GM18867 (cell line): ENCODE data around the gene PKDCC.
"Not testable (repeated sequence)": the region's sequence is repeated elsewhere in the genome, so short reads cannot be mapped to it uniquely, and the experiment has no call there.

Experiments
- ATAC-seq: cut with Tn5 transposase; IDR thresholded peaks from one replicate; pipeline ENCODE4 v1.9.1; 2021; ENCODE audit warnings: mild to moderate bottlenecking, moderate library complexity; ENCODE audit not compliant: unreplicated experiment

Gene PKDCC

DNA sequence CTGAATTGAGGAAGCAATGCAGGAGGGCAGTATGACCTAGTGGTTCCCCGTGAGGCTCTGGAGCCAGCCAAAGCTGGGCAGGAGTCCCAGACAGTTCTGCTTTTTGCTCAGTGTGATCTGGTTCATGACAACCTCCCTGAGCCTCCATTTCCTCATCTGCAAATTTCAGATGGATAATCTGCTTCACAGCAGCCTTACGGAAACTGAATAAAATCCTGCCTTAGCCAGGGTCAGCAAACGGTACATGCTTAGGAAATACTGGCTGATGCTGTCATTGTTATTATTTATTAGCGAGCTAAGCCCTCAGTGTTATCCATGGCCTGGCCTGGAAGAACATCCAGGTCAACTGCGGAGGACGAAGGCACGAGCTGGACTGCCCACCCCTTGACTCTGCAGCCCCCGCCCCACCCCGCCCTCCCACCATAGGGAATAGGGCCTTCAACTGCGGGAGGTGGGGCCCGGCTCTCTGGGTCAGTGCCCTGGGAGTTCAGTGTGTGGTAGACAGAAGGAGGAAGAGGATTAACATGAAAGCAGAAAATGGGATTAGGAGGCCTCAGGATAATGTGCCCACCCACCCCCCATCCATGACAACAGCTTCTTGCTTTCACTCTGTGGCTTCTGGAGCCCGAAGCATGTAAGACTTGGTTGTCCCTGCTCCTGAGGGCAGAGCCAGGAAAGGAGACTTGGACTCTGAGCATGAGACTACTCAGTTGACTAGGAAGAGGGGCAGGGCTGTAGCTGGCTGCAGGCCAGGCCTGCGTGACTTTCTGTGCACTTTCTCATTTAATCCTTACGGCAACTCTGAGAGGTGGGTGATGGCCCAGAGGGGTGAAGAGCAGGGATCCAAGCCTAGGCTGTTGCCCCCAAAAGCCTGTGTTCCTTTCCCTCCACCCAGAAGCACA lies 13.1 kb downstream of the PKDCC start:
- ATAC-seq, result no peak

DNA sequence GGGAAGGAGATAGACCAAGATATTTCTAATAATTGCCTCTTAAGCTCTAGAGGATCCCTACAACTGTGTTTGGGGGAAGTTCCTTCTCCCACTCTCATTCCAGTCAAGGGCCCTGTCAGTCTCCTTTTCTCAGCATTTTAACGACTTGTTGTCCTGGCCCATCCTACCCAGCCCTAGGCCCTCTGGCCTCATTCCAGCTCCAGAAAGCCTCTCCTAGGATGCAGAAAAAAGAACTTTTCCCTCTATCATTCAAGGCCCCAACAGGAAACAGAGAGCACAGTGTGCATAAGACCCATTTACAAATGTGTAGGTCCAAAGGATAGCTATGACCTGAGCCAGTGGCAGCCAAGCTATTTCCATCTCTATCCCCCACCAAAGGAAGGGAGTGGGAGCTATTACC lies 14.0 kb downstream of the PKDCC start:
- no peak for ATAC-seq

GRCh38 chr2:42063431-42064171 lies 15.8 kb downstream of the PKDCC start:
- no peak for ATAC-seq

DNA sequence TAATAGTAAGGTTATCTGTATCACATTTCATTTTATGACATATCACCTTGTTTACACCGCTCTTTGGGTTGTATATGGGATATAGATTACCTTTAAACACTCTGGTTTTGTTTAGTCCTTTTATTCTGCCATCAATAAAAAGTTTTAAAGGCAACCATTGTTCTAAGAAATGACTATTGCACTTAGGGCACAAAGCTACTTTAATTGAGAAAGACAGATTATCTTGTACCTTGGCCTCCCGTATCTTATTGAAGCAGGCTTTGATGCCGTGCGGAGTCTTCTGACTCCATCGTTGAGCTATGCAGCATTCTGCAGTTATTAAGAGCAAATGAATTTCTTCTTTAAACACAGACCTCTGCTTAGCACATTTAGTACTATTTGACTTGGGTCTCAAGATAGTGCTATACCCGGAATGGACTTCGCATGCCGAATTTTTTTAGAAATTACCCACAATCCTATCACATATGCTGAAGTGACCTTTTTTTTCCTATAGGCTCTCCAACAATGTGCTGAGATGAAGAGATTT lies 16.7 kb downstream of the PKDCC start:
- ATAC-seq, result no peak

GRCh38 chr2:42065753-42066152 lies 17.9 kb downstream of the PKDCC start:
- ATAC-seq, result not testable (repeated sequence)

DNA sequence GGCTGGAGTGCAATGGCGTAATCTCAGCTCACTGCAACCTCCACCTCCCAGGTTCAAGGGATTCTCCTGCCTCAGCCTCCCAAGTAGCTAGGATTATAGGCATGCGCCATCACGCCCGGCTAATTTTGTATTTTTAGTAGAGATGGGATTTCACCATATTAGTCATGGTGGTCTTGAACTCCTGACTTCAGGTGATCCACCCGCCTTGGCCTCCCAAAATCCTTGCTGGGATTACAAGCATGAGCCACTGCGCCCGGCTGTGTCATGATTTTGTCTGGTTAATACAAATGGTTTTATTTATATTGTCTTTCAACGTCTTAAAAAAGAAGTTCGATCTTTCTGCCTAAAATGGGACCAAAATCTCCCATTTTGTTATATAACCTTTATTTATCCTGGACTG lies 19.2 kb downstream of the PKDCC start:
- not testable (repeated sequence) for ATAC-seq

GRCh38 chr2:42067521-42067920 lies 19.7 kb downstream of the PKDCC start:
- no peak for ATAC-seq

DNA sequence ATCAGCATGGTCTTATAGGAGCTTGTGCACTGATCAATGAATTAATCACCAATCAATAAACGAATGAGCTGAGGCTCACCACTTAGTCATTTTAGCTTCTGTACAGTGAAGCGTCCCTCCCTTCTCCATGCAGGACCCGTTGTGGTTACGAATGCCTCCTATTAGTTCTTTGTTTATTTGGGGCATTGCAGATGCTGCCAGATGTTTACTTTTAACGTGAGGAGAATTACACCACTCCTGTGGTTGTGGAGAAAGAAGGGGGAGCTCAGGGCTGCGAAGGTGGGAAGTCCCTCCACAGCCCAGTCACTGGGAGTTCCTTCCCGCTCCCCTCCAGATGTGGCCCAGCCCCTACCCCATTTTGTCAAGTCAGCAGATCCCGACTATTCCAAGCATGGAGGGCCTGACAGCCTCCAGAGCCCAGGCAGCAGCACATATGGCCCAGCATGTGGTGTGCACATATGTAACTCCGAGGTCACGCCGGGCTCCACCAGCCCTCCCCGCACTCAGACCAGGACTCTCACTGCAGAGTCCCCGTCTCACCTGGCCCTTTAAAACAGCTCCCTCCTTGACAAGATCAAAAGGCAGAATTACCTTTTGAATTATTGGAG lies 20.9 kb downstream of the PKDCC start:
- ATAC-seq, result no peak

- no peak for ATAC-seq
These were observed 21.7 kb downstream of the PKDCC start for GRCh38 chr2:42069568-42069967.

- ATAC-seq, result no peak
These were observed 24.0 kb downstream of the PKDCC start for GRCh38 chr2:42071791-42072190.

GRCh38 chr2:42072349-42073118 lies 24.7 kb downstream of the PKDCC start:
- no peak for ATAC-seq

DNA sequence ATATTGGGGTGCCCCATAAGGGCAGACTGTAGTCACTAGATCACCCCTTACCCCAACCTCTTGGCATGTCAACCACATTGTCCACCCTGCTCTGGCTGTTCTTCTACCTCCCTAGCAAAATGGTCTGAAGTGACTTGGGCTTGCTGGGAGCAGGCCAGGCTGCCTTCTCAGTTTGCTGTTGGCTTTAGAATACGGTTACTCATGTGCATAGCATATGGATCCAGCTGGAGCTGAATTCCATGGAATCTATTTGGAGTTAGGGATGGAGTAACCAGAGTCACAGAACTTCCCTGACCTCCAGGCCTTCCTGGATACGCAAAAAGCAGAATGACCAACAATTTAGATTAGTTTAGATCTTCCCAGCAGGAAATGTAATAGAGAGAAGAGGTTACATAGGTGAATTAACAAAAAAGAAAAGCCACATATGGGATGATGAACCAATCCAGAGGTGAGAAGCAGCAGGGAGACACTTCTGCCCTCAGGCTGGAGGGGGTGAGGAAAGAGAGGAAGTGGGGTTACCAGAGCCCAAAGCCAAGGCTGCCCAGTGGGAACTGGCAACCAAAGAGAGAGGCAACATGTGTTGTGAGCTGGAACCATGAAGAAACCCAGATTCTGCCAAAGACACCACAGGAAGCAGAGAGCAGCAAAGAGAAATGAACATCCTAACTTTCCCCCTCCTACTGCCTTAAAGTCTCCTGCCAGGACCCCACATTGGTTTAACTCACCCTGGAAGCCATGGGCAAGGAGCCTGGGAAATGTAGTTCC lies 26.1 kb downstream of the PKDCC start:
- no peak for ATAC-seq

GRCh38 chr2:42074661-42075060 lies 26.8 kb downstream of the PKDCC start:
- ATAC-seq, result no peak

- no peak for ATAC-seq
These were observed 28.8 kb downstream of the PKDCC start for GRCh38 chr2:42076357-42077225.

GRCh38 chr2:42077343-42077742 lies 29.5 kb downstream of the PKDCC start:
- ATAC-seq, result no peak

DNA sequence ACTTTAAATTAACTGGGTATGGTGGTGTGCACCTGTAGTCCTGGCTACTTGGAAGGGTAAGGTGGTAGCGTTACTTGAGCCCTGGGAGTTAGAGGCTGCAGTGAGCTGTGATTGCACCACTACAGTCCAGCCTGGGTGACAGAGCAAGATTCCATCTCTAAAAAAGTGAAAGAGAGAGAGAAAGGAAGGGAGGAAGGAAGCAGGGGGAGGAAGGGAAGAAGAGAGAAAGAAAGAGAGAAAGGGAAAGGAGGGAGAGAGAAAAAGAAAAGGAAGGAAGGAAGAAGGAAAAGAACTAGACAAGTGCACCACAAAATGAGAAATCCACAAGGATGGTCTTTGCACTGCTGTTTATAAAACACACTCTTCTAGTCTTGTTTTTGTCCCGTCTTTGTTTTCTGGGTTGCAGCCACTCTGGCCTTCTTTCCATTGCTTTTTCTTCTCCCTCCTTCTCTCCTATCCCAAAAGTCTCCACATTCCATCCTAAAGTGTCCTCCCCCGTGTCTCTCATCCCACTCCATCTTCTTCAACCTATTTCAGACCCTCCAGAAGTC lies 32.0 kb downstream of the PKDCC start:
- ATAC-seq, result no peak

DNA sequence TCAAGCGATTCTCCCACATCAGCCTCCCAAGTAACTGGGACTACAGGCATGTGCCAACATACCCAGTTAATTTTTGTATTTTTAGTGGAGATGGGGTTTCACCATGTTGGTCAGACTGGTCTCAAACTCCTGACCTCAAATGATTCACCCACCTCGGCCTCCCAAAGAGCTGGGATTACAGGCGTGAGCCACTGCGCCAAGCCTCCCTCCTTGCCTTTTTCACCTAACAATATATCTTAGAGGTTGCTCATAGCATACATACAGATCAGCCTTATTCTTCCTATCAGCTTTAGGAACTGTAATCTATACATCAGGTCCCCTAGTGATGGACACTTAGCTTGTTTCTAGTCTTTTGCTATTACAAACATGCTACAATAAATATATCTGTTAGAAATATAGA lies 33.3 kb downstream of the PKDCC start:
- ATAC-seq, result not testable (repeated sequence)

DNA sequence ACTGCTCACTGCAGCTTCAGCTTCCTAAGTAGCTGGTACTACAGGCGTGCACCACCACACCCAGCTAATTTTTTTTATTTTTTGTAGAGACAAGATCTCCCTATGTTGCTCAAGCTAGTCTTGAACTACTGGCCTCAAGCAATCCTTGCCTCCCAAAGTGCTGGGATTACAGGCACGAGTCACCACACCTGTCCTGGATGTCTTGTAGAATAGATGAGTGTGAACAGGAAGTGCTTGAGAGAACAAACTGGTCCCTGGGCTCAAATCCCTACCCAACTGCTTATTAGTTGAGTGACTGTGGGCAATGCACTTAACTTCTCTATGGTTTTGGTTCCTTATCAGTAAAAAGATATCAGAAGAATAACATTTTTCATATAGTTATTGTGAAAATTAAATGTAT lies 34.2 kb downstream of the PKDCC start:
- no peak for ATAC-seq

DNA sequence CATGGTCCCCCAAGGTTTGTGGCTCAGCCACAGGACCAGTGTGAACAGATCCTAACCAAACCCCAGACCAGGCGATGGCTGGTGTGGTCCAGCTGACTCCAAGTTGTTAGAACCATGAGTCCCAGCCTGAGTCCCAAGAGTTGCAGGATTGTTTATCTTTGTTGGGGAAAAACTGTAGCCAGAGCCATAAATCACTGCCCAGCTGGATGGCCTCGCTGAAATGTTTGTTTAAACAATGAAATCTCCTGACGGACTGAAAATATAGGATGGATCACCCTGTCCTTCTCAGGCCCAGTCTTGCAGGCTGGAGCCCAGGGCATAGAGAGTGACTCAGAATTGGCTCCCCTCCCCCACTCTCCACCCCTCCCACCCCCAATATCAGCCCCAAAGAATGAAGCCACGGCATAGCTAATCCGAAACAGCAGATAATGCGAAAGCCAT lies 36.4 kb downstream of the PKDCC start:
- no peak for ATAC-seq
